ENCODE measurements around the gene ITPRIPL2. TPM values are rescaled to one million over a fixed set of nuclear protein-coding genes. Genes with fewer than 3 reads are reported as not detected.

The ITPRIPL2 gene
- total and polyA plus RNA-seq, 2 of the 13 experiments (the other 11 are each of a cell fraction or from before 2014, with no cell fraction given) = 5.9 to 12.6 TPM

DNA sequence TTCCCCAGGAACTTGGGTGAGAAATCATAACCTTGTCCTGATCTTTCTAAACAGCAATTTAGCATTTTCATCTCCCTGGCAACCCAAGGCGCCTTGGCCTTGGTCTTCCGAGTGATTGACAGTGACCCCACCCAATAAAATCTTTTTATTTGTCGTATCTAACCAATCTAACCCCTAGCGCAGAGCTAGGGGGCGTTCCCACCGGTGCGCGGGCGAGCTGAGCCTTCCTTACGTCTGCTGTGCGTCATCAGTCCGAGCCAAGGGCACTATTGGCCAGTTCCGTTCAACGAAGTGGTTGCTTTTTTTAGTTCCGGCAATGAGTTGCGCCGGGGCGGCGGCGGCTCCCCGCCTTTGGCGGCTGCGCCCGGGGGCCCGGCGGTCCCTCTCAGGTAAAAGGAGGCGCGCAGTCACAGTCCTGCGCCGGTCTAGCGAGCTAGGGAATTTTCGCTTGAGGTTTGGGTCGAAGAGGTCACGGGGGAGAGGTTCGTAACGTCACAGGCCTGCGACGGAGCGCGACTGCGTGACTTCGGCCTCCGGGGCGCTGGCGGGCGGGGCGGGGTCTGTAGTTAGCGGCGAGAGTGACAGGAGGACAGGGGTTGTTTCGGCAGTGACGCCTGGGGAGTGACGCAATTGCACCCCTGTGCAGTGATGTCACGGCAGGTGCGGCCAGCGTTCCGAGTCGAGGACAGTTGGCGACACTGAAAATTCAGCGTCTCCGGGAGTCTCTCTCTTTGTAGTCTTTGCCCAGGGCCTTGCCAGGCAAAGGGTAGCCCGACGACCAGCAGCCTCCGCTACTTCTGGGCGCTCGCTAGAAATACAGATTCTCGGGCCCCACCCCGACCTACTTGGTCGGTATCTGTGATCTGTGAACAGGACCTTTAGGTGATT is 46.2 kb upstream of the ITPRIPL2 start, which contains the start of gene COQ7 (continued):
- TF ChIP-seq, protein P1, sequence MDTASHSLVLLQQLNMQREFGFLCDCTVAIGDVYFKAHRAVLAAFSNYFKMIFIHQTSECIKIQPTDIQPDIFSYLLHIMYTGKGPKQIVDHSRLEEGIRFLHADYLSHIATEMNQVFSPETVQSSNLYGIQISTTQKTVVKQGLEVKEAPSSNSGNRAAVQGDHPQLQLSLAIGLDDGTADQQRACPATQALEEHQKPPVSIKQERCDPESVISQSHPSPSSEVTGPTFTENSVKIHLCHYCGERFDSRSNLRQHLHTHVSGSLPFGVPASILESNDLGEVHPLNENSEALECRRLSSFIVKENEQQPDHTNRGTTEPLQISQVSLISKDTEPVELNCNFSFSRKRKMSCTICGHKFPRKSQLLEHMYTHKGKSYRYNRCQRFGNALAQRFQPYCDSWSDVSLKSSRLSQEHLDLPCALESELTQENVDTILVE (CRISPR knock-in tag; IDR thresholded peaks at IDR 0.05) = peak; percentile 59
- no peak for TF ChIP-seq TEAD2 (CRISPR knock-in tag; IDR thresholded peaks at IDR 0.05)
- no peak for TF ChIP-seq SCMH1 (CRISPR knock-in tag; IDR thresholded peaks at IDR 0.05; ENCODE audit: borderline replicate concordance)
- peak; percentile 91 for TF ChIP-seq NKX3-1 (CRISPR knock-in tag; IDR thresholded peaks at IDR 0.05)
- TF ChIP-seq MBD4 (IDR thresholded peaks at IDR 0.05; ENCODE audit: borderline replicate concordance, low read length) = no peak
- TF ChIP-seq, protein P2, sequence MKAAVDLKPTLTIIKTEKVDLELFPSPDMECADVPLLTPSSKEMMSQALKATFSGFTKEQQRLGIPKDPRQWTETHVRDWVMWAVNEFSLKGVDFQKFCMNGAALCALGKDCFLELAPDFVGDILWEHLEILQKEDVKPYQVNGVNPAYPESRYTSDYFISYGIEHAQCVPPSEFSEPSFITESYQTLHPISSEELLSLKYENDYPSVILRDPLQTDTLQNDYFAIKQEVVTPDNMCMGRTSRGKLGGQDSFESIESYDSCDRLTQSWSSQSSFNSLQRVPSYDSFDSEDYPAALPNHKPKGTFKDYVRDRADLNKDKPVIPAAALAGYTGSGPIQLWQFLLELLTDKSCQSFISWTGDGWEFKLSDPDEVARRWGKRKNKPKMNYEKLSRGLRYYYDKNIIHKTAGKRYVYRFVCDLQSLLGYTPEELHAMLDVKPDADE (CRISPR knock-in tag; IDR thresholded peaks at IDR 0.05) = 0 out of 2 replicates have a peak, but pooled peaks have one; percentile 80
- TF ChIP-seq, protein P3, sequence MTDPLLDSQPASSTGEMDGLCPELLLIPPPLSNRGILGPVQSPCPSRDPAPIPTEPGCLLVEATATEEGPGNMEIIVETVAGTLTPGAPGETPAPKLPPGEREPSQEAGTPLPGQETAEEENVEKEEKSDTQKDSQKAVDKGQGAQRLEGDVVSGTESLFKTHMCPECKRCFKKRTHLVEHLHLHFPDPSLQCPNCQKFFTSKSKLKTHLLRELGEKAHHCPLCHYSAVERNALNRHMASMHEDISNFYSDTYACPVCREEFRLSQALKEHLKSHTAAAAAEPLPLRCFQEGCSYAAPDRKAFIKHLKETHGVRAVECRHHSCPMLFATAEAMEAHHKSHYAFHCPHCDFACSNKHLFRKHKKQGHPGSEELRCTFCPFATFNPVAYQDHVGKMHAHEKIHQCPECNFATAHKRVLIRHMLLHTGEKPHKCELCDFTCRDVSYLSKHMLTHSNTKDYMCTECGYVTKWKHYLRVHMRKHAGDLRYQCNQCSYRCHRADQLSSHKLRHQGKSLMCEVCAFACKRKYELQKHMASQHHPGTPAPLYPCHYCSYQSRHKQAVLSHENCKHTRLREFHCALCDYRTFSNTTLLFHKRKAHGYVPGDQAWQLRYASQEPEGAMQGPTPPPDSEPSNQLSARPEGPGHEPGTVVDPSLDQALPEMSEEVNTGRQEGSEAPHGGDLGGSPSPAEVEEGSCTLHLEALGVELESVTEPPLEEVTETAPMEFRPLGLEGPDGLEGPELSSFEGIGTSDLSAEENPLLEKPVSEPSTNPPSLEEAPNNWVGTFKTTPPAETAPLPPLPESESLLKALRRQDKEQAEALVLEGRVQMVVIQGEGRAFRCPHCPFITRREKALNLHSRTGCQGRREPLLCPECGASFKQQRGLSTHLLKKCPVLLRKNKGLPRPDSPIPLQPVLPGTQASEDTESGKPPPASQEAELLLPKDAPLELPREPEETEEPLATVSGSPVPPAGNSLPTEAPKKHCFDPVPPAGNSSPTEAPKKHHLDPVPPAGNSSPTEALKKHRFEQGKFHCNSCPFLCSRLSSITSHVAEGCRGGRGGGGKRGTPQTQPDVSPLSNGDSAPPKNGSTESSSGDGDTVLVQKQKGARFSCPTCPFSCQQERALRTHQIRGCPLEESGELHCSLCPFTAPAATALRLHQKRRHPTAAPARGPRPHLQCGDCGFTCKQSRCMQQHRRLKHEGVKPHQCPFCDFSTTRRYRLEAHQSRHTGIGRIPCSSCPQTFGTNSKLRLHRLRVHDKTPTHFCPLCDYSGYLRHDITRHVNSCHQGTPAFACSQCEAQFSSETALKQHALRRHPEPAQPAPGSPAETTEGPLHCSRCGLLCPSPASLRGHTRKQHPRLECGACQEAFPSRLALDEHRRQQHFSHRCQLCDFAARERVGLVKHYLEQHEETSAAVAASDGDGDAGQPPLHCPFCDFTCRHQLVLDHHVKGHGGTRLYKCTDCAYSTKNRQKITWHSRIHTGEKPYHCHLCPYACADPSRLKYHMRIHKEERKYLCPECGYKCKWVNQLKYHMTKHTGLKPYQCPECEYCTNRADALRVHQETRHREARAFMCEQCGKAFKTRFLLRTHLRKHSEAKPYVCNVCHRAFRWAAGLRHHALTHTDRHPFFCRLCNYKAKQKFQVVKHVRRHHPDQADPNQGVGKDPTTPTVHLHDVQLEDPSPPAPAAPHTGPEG (CRISPR knock-in tag; IDR thresholded peaks at IDR 0.05) = 0 out of 2 replicates have a peak, but pooled peaks have one; percentile 19
- no peak for TF ChIP-seq MED8 (CRISPR knock-in tag; IDR thresholded peaks at IDR 0.05; ENCODE audit: insufficient replicate concordance)
- TF ChIP-seq GZF1 (CRISPR knock-in tag; IDR thresholded peaks at IDR 0.05) = no peak
- TF ChIP-seq ZNF788 (CRISPR knock-in tag; IDR thresholded peaks at IDR 0.05; ENCODE audit: borderline replicate concordance) = peak; percentile 89
- no peak; the same call in 1 of the 2 replicates for TF ChIP-seq ZNF790 (CRISPR knock-in tag; IDR thresholded peaks at IDR 0.05; ENCODE audit: borderline replicate concordance)
- peak; percentile 82 for TF ChIP-seq ARNT2 (CRISPR knock-in tag; IDR thresholded peaks at IDR 0.05; ENCODE audit: low read depth)
- TF ChIP-seq ZNF260 (CRISPR knock-in tag; IDR thresholded peaks at IDR 0.05; ENCODE audit: borderline replicate concordance, low read depth) = no peak
- TF ChIP-seq, protein P4, sequence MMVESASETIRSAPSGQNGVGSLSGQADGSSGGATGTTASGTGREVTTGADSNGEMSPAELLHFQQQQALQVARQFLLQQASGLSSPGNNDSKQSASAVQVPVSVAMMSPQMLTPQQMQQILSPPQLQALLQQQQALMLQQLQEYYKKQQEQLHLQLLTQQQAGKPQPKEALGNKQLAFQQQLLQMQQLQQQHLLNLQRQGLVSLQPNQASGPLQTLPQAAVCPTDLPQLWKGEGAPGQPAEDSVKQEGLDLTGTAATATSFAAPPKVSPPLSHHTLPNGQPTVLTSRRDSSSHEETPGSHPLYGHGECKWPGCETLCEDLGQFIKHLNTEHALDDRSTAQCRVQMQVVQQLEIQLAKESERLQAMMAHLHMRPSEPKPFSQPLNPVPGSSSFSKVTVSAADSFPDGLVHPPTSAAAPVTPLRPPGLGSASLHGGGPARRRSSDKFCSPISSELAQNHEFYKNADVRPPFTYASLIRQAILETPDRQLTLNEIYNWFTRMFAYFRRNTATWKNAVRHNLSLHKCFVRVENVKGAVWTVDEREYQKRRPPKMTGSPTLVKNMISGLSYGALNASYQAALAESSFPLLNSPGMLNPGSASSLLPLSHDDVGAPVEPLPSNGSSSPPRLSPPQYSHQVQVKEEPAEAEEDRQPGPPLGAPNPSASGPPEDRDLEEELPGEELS (CRISPR knock-in tag; IDR thresholded peaks at IDR 0.05) = peak; percentile 66
- no peak for TF ChIP-seq NFIB (CRISPR knock-in tag; IDR thresholded peaks at IDR 0.05; ENCODE audit: borderline replicate concordance)

Data from HepG2 (cell line).